Astrocyte of the spinal cord (primary cell): ENCODE measurements around the gene ERLEC1.
A peak's percentile ranks its signal among the peaks of the same experiment; 100 is the strongest.
"Not testable (repeated sequence)": the region's sequence is repeated elsewhere in the genome, so short reads cannot be mapped to it uniquely, and the experiment has no call there.

ENCODE experiments used
- DNase-seq: peaks from one replicate; pipeline ENCODE4 v3.0.0; 2011; ENCODE audit warnings: low read depth, low spot score
- H3K4me3 ChIP-seq: 2 replicates; pipeline ENCODE4 v1.5.1; 2011; ENCODE audit warnings: low read depth, mild to moderate bottlenecking, low read length, moderate library complexity
- in situ Hi-C: cut with HindIII; loops from 2 replicates; pipeline ENCODE4 v1.10.0; 2017; ENCODE audit warnings: low sequenced_read_pairs
- TF ChIP-seq, protein P1 (sequence below): IDR thresholded peaks from 2 replicates; pipeline ENCODE4 v1.5.1; 2012; ENCODE audit warnings: low read depth, mild to moderate bottlenecking, low read length, inconsistent platforms

The ERLEC1 gene

DNA sequence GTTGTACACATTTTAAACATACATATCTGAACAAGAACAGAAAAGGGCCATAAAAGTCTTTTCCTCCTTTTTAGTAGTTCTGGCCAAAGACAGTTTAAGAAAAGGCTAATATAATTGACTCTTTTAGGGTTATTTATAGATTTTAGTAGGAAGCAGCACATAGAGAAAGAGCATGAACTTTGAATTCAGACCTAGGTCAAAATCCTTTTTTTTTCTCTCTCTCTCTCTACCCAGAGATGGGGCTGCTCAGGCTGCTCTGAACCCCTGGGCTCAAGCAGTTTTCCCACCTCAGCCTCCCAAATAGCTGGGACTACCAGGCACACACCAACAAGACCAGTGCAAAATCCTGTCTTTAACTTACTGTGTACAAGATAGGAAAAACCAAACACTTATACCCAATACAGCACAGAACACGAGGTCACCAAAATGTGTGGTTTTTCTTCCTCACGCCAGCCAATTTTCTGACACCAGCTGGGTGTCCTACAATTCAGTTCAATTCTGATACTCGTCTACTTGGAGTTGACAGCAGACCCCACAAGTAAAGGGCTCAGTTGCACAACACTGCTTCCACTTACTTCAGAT, 32.1 kb downstream of the ERLEC1 start:
- DNase-seq: no peak
- no peak overlapping the region for H3K4me3 ChIP-seq
- TF ChIP-seq, protein P1, sequence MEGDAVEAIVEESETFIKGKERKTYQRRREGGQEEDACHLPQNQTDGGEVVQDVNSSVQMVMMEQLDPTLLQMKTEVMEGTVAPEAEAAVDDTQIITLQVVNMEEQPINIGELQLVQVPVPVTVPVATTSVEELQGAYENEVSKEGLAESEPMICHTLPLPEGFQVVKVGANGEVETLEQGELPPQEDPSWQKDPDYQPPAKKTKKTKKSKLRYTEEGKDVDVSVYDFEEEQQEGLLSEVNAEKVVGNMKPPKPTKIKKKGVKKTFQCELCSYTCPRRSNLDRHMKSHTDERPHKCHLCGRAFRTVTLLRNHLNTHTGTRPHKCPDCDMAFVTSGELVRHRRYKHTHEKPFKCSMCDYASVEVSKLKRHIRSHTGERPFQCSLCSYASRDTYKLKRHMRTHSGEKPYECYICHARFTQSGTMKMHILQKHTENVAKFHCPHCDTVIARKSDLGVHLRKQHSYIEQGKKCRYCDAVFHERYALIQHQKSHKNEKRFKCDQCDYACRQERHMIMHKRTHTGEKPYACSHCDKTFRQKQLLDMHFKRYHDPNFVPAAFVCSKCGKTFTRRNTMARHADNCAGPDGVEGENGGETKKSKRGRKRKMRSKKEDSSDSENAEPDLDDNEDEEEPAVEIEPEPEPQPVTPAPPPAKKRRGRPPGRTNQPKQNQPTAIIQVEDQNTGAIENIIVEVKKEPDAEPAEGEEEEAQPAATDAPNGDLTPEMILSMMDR: no peak
- in situ Hi-C loops: no loop called here

DNA sequence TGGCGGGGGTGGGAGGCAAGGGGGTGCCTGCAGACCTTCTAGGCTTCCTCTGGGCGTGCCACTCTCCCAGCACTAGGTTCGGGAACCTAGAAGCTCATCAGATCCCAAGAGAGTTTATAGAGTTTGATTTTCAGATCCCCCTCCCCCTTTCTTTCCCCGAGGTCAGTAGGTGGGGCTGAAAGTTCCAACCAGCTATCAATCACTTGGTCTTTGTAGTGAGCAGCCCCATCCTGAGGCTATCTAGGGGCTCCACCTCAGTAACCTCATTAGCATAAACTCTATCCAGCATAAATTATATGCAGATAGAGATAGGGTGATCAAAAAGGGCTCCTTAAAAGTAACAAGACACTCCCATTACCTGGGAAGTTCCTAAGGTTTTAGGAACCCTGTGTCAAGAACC, 32.8 kb downstream of the ERLEC1 start:
- H3K4me3 ChIP-seq: no peak overlapping the region
- TF ChIP-seq, protein P1: no peak
- in situ Hi-C loops: no loop called here
- DNase-seq: no peak

DNA sequence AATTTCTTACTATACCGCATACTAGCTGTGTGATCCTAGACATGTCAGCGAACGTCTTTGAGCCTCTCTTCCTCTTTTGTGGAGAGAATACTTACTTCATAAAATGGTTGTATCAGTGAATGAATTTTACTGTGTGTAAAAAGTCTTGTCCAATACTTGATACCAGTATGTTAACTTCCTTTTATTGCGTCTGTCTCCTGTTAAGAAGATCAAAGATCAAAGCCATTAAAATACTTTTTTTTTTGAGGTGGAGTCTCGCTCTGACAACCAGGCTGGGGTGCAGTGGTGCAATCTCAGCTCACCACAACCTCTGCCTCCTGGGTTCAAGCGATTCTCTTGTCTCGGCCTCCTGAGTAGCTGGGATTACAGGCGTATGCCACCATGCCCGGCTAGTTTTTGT, 33.2 kb downstream of the ERLEC1 start:
- DNase-seq: no peak
- TF ChIP-seq, protein P1: no peak
- in situ Hi-C loops: no loop called here
- H3K4me3 ChIP-seq: no peak overlapping the region

DNA sequence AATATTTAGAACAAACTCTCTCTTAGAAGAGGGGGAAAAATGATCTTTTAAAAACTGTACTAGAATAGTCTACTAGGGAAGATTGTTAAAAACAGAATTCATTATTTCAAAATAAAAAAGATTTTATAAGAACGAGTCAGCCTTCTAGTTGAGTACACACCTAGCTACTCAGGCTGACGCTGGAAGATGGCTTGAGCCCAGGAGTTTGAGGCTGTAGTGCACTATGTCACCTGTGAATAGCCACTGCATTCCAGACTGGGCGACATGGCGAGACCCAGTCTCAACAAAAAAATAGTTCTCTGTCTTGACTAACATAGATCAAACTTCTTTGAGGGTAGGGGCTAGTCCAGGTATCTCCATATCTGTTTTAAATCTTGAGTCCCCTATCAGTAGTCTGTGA, 33.9 kb downstream of the ERLEC1 start:
- no peak for DNase-seq
- in situ Hi-C loops: no loop called here
- TF ChIP-seq, protein P1: no peak
- H3K4me3 ChIP-seq: no peak overlapping the region

DNA sequence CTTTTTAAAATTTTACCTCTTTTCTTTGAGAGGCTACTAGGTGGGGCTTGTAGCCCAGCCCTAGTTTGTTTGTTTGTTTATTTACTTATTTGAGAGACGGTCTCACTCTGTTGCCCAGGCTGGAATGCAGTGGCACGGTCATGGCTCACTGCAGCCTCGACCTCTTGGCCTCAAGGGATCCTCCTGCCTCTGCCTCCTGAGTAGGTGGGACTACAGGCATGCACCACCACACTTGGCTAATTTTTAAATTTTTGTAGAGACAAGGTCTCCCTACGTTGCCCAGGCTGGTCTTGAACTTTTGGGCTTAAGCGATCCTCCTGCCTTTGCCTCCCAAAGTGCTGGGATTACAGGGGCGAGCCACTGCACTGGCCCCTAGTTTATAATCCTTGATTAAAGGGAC, 35.0 kb downstream of the ERLEC1 start:
- no peak overlapping the region for H3K4me3 ChIP-seq
- DNase-seq: no peak
- in situ Hi-C loops: no loop called here
- TF ChIP-seq, protein P1: no peak

DNA sequence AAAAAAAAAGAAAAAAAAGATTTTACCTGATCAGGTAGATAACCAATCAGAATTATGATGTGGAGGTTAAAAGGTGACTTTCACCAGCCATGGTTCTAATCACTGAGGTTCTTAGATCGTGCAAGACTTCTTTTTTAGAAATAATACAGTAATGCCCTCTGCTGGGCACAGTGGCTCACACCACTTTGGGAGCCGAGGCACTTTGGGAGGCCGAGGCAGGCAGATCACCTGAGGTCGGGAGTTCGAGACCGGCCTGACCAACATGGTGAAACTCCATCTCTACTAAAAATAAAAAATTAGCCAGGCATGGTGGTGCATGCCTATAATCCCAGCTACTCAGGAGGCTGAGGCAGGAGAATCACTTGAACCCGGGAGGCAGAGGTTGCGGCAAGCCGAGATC, 36.8 kb downstream of the ERLEC1 start:
- in situ Hi-C loops, H3K4me3 ChIP-seq, DNase-seq: not testable (repeated sequence)
- TF ChIP-seq, protein P1: peak; percentile 7

DNA sequence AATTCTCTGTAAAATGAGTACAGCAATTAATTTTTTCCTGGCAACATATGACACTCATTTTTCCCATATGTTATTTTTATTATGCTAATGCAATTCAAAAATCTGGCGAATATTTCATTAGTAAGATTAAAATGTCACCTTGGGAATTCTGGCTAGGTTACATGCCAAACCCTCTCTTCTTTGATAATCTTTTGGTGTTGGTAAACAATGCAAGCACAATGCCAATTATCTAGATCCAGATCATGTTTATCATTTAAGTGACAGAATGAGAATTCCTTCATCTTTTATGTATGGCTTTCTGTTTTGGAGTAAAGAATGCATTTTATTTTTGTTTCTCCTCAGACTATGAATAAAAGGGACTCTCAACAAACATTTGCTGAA, 39.2 kb downstream of the ERLEC1 start:
- no peak overlapping the region for H3K4me3 ChIP-seq
- in situ Hi-C loops: no loop called here
- TF ChIP-seq, protein P1: no peak
- no peak for DNase-seq
